NCI-H2196 treated with DMSO at 0.1 percent for 48 hours (cell line): ENCODE data around the gene NOXA1.
"Not testable (repeated sequence)": the region's sequence is repeated elsewhere in the genome, so short reads cannot be mapped to it uniquely, and the experiment has no call there.

ENCODE experiments used
- DNase-seq: peaks from one replicate; lab custom pipeline; 2025; ENCODE audit not compliant: unreplicated experiment; lab: John Stamatoyannopoulos, UW

NOXA1 gene

DNA sequence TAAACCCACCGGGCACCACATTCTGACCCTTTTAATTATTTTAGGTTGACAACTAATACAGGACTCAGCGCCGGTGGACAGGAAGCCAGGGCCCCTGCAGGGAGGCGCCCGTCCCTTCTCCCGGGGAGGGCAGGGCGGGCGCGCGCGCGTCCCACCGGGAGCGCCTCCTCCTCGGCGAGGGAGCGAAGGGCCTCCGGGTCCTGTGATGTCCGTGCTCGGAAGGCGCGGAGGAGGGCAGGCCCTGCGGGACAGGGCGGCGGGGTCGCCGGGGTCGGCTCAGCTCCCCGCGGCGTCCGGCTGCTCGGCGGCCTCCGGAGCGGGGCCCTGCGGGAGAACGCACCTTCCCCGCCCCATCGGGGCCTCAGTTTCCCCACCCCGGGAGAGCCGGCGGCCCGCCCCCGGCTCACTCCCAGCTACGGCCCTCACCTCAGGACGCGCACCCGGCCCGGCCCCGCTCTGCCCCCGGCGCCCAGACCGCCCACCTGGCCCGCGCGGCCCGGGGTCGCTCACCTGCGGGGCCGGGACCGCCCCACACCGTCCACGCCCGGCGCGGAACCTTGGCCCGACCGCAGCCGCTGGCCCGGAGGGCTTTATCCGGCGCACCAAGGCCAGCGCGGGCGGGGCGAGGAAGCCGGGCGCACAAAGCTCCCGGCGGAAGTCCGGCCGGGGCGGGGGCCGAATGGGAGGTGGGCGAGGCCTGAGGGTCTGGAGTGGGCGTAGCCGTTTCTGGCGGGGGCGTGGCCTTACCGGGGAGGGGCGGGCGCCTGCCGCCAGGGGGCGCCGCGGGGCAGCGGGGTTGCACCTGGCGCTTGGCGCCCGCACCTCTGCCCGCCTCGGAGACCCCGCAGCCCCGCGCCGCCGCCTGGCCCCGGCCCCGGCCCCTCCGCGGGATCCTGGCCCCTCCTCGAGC, at the start of gene NOXA1, which contains the start of gene EXD3:
TSS of gene NOXA1 (plus strand) at position 790 of the 910 bp plus-strand sequence. CDS start 137 bp downstream, outside the sequence.
TSS of gene EXD3 (minus strand) at position 559 of the 910 bp plus-strand sequence. CDS start 27,805 bp downstream, outside the sequence.
- peak; percentile 80 for DNase-seq

- no peak for DNase-seq
Measured at GRCh38 chr9:137373611-137373980, 49.6 kb upstream of the NOXA1 start.

- DNase-seq: no peak
Measured at GRCh38 chr9:137374131-137374845, 48.9 kb upstream of the NOXA1 start.

- DNase-seq: no peak
Measured at GRCh38 chr9:137375321-137376058, 47.7 kb upstream of the NOXA1 start.

DNA sequence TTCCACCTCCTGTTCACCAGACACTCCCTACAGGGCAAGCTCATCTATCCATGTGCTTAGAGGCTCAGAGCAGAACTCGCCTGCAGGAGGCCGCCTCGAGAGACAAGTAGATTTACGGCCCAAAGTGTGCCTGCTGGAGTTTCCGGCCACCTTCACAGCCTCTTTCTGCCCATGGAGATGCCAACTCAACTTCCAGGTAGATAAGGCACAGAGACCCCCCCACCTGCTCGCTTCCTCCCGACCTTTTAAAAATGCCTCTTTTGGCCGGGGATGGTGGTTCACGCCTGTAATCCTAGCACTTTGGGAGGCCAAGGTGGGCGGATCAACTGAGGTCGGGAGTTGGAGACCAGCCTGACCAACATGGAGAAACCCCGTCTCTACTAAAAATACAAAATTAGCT, 46.8 kb upstream of the NOXA1 start:
- DNase-seq: no peak

- not testable (repeated sequence) for DNase-seq
Measured at GRCh38 chr9:137378688-137379410, 44.3 kb upstream of the NOXA1 start.

DNA sequence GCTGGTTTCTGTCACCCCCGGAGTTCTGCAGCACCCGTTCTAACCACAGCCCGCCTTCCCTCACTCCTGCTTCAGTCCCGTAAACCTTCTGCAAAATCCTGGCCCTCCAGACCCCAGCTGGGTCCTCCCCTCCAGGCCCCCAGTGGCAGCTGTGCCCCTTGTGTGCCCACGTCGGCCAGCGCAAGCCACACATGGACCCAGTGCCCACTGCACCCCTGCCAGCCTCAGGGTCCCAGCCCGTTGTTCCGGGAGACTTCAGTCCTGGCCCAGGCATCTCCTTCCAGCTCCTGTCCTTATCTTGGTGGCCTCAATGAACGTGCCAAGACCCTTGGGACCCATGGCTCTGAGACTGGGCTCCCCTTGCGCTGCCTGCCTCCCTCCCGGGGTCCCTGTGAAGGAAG, 43.4 kb upstream of the NOXA1 start:
- DNase-seq: no peak

- no peak for DNase-seq
Measured at GRCh38 chr9:137380171-137380570, 43.0 kb upstream of the NOXA1 start.

GRCh38 chr9:137380606-137381005, 42.6 kb upstream of the NOXA1 start:
- DNase-seq: no peak

- DNase-seq: no peak
Measured at GRCh38 chr9:137381501-137382443, 41.4 kb upstream of the NOXA1 start.

DNA sequence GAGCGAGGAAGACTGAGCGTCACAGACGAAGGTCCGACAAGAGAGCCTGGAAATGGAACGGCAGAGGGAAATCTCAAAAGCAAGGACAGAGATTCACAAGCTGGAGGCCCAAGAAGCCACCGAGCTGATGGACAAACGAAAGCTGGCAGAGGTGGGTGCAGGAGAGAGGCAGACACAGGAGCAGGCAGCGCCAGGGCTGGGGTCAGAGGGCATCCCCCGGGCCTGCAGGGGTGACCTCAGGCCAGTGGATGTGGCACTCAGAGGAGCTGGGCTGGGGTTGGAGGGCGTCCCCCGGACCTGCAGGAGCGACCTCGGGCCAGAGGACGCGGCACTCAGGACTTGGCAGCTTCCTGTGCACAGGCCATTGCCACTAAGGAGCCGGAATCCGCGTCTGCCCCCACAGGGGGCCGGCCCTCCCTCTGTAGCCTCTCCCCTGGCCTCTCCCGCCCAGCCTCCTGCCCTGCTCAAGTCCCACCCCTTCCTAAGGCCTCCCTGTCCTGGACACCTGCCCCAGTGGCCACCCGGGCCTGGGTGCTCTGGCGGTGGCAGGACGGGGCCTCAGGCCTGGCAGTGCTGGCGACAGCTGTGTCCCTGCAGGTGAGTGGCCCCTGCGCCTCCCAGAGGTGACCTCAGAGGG, 40.6 kb upstream of the NOXA1 start:
- DNase-seq: no peak

- DNase-seq: no peak
Measured at GRCh38 chr9:137383081-137383783, 40.0 kb upstream of the NOXA1 start.

- no peak for DNase-seq
Measured at GRCh38 chr9:137383784-137384756, 39.1 kb upstream of the NOXA1 start.

- no peak for DNase-seq
Measured at GRCh38 chr9:137385061-137385655, 38.0 kb upstream of the NOXA1 start.

DNA sequence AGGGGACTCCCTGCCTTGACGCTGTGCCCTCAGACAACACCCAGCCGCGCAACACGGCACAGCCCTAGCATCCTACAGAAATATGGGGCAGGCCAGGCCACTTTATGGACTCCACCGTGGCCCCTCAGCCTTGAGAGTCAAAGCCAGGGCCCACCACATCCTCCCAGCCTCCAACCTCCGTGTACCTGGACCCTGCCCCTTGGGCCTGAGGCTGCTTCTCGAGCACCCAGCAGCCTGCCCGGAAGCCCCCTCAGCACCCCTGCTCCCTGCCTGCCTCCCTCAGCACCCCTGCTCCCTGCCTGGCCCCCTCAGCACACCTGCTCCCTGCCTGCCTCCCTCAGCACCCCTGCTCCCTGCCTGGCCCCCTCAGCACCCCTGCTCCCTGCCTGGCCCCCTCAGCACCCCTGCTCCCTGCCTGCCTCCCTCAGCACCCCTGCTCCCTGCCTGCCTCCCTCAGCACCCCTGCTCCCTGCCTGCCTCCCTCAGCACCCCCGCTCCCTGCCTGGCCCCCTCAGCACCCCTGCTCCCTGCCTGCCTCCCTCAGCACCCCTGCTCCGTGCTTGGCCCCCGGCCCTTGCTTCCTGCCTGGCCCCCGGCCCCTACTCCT, 36.6 kb upstream of the NOXA1 start:
- DNase-seq: not testable (repeated sequence)

DNA sequence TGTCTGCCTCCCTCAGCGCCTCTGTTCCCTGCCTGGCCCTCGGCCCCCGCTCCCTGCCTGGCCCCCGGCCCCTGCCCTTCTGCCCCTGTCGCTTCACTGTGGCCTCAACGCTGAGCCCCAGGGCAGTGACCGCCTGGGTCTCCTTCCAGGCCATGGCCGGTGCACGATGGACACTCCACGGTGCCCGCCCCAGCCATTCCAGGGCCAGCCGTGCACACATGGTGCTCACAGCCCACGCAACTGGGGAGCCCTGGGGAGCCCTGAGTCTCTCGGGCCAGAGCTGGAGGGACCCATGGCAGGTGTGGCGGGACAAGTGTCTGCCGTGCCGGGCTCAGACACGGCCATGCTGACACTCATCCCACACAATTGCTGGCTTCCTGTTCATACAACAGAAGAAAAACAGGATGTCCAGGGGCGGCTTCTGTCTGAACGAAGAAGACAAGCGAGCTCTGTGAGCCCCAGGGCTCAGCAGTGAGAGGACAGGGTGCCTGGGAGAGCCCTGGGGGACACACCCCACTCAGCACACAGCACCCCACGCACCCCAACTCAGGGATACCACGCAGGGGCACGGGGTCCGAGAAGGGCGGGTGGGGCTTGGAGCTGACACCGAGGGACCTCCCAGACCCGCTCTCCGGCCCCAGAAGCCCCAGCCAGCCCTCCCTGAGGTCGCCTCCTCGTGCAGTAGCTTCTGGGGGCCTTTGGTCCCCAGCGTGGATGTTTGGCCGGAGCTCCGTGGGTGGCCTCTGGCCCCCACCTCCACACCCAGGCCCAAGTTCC, 35.9 kb upstream of the NOXA1 start:
- DNase-seq: no peak
